Amygdala (tissue), 56 donors: ENCODE data around the gene MPC1.
A peak's percentile ranks its signal among the peaks of the same experiment; 100 is the strongest.
"Not testable (repeated sequence)": the region's sequence is repeated elsewhere in the genome, so short reads cannot be mapped to it uniquely, and the experiment has no call there.

Source experiments
- DNase-seq, 56 donors: peaks; one replicate each; lab custom pipeline; 2025; lab: John Stamatoyannopoulos, UW

MPC1 gene

DNA sequence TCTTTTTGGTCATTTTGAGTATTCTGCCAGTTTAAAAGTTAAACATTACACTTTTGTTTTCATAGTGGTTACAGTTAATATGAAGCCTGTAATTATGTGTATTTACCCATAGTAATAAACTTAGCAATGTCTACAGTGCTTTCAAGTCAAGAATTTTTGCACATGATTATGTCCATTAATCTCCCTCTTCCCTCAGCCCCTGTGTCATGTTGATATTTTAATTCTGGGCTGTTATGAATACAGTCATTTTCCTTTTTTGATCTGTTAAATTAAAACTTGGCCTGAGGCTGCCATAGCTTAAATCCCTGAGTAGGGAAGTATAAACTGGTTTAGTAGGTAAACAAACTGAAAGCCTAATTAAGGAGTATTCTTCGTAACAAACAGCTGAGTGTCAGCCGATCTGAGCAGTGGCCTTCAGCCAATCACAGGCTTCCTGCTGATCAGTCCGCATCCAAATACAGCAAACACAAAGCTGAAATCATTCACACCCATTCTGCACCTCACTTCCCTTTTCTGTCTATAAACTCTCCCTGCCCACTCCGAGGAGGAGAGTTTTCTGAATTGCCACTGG, 30.9 kb downstream of the MPC1 start:
- peak in 10 of 56 donors; percentile 14 to 57 (median 28) for DNase-seq

DNA sequence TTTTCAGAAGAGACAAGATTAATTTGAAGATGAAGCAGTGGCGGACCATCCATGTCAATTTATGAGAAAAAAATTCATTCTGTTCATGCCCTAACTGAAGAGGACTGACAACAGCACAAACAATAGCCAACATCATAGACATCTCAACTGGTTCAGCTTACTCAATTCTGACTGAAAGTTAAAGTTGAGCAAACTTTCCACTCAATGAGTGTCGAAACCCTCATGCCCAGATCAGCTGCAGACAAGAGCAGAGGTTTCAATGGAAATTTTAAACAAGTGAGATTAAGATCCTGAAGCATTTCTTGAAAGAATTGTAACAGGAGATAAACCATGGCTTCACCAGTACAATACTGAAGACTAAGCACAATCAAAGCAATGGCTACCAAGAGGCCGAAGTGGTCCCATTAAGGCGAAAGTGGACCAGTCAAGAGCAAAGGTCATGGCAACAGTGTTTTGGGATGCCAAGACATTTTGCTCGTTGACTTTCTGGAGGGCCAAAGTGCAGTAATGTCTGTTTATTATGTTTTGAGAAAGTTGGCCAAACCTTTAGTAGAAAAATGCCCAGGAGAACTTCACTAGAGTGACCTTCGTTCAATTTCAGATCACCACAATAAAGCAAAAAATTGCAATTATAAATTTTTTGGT, 34.3 kb downstream of the MPC1 start:
- DNase-seq = no peak

DNA sequence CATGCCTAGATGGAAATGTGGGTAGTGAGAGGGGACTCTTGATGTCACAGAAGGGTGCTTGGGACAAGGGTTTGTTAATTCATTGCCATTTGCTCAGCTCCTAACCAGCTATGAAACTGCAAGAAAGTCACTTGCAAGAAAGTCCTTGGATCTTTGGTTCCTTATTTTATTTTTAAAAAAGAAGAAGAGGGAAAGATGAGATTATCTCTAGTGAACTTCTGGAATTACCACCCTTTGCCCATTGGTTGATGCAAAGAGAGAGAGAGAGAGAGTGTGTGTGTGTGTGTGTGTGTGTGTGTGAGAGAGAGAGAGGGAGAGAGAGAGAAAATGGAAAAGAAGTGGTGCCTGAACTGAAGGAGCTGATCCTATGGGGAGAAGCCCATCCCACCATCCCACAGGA, 35.8 kb downstream of the MPC1 start:
- DNase-seq = no peak

DNA sequence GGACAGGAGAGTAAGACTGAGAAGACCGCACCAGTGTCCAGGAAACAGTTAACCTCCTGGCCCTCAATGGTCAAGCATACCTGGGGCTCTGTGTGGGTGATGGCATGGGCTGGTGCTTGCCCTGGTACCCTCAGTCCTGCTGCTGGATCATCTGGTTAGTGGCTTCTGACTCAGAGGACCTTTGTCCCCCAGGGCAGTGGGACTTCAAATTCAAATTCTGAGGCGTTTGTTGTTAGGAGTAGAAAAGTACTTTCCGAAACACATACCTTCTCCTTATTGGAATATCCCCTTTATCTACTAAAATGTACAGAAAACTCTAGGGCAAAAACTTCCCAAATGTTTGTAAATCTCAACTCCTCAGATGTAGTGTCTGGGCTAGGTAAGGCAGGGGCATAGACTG, 36.3 kb downstream of the MPC1 start:
- DNase-seq = no peak

DNA sequence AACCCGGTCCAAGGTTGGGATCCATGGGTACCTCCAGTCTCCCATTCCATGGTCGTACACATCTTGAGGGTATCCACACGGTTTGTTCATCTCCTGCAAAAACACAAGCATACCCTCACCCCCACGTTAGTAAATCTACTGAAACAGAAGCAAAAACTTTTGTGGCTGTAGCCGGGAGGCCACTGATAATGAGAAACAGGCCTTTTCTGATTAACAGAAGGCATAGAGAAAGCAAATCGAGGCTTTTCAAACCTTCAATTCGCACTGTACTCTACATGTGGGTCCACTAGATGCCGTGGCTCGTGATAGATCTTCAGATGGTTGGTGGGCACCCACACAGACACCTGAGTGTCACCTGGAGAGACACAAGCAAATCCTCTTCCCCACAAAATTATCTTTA, 37.1 kb downstream of the MPC1 start:
- DNase-seq = not testable (repeated sequence)

DNA sequence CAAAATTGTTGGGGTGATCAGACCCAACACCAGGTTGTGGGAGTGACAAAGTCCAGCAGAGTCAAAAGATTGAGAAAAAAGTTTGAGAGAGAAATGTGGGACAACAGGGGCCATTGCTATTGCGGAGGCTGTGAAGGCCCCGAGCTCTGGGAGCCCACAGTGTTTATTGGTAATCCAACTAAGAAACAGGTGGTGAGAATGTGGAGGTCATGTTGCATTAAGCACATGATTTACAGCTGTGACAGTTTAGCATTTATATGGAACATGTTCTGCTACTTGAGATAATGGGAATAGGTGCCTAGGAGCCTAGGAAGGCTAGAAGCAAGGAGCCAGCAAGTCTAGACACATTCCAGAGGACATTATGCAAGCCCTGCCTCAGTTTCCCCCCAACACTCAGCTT, 37.8 kb downstream of the MPC1 start:
- DNase-seq = not testable (repeated sequence)

DNA sequence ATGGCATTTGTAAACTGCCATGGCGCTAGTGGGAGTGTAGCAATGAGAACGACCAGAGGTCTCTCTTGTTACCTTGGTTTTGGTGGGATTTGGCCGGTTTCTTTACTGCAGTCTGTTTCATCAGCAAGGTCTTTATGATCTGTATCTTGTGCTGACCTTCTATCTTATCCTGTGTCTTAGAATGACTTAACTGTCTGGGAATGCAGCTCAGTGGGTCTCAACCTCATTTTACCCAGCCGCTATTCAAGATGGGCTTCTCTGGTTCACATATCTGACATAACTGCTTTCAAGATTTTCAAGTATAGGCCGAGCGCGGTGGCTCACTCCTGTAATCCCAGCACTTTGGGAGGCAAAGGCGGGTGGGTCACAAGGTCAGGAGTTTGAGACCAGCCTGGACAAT, 38.5 kb downstream of the MPC1 start:
- no peak for DNase-seq

DNA sequence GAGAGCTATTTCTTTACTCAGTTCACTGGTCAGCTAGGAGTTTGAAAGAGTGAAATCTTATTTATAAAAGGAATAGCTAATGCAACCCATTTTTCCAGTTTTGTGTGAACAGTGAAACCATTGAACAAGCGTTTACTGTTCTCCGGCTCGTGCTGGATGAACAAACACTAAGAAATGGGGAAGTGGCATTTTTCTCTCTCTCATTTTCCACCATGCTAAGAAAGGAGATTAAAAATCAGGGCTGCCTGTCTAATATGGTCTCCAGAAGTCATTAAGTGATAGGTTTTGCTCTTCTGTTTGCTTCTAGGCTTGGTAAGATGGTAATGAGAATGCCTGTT, 39.6 kb downstream of the MPC1 start:
- DNase-seq = no peak

DNA sequence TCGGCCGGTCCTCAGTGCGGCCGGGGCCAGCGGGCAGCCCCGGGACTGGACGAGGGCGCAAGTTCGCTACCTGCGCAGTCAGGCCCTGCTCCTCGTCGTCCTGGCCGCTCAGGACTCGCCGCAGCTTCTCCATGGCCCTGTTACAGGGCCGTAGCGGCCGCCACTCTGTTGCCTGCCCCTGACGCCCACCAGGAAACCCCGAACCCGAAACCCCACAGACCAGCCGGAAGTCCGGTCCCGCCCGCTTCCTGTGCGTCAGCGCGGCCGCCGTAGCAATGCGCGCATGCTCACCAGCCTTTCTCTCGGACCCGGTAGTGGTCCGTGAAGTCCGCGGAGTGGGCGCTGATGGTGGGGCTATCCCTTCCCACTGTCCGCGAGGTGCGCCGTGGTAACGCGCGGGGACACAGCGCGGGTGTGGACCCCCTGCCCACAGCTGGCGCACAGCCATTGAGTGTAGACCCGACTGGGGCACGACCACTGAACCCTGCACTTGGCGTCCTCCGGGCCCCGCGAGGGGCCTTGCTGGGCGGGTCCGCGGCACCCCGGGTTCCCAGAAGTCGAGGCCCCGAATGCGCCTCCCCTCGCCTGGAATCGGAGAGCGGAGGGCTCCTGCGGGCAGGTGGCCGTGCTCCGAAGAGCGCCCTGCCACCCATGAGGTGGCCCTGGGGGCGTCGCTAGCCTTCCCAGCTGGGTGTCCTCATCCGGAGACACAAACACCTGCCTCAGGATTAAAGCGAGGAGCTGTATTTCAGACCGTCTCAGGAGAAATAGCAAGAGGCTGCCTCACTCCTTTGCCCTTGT, 40.2 kb downstream of the MPC1 start, which contains the start of gene SFT2D1:
Gene SFT2D1 (minus strand): TSS at position 197 of the 801 bp plus-strand sequence. CDS start 64 bp downstream, at position 133.
- DNase-seq = peak in 53 of 56 donors; percentile 19 to 87 (median 69)

DNA sequence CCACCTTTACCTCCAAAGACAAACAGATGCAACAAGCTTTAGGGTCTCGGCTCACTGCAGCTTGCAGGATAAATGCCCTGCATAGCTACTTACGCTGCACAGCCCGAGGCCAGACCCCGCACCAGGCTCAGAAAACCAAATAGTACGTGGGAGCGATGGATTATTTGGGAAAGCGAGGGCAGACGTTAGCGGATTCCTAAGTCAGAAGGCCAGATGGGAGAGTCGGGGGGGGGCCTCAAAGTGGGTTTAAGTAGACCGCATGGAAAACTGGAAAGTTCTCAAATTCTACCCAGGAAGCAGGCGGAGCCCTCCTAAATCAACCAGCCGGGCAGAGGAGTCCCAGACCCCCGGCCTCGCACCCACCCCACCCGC, 40.8 kb downstream of the MPC1 start:
- DNase-seq = no peak

DNA sequence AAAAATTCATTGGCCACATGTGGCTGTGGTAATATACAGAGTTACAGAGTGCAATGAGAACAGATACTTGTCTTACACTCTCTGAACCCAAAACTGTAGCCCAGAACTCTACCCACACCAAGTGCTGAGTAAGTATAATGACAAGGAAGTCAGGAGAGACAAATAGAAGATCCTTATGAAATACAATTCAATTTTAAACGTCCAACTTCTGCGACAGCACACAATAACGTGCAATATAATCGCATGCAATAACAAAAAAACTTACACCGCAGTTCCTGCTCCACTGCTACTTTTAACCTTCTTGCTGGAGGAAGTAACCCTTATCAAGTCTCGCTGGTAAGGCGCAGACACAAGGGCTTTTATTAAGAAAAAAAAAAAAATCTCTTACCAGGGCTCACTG, 41.3 kb downstream of the MPC1 start:
- no peak for DNase-seq

DNA sequence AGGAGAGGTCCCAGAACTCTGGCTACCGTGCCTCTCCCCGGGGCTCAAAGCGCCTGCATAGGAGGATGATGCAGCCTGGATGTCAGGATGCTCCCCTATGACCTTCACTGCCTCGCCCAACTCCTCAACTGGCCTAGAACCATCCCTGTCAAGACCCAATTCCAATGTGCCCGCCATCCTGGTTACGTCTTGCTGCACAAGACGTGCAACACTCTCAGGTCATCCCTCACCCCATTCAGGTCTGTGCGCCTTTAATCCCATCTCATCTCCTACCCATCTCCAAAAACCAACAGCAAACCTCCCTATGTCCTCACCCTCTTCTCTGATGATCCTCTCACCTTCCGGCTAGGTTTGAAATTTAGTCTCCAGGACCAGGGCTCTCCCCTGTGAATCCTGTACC, 43.9 kb downstream of the MPC1 start:
- no peak for DNase-seq

DNA sequence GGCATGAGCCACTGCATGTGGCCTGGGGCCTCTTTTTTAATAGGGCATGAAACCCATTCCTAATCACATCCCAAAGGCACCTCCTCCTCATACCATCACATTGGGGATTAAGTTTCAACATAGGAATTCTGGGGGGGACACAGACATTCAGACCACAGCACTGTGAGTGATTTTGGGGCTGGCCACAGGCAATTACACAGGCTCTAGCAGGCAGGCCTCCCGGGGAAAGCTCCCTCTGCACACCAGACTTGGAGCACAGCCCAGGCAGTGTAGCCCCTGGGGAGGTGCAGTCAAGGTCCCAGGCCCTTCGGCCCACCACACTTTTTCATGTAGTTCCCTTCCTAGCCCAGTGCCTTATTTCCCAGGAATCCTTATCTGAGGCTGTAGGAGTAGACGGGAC, 45.9 kb downstream of the MPC1 start:
- no peak for DNase-seq

DNA sequence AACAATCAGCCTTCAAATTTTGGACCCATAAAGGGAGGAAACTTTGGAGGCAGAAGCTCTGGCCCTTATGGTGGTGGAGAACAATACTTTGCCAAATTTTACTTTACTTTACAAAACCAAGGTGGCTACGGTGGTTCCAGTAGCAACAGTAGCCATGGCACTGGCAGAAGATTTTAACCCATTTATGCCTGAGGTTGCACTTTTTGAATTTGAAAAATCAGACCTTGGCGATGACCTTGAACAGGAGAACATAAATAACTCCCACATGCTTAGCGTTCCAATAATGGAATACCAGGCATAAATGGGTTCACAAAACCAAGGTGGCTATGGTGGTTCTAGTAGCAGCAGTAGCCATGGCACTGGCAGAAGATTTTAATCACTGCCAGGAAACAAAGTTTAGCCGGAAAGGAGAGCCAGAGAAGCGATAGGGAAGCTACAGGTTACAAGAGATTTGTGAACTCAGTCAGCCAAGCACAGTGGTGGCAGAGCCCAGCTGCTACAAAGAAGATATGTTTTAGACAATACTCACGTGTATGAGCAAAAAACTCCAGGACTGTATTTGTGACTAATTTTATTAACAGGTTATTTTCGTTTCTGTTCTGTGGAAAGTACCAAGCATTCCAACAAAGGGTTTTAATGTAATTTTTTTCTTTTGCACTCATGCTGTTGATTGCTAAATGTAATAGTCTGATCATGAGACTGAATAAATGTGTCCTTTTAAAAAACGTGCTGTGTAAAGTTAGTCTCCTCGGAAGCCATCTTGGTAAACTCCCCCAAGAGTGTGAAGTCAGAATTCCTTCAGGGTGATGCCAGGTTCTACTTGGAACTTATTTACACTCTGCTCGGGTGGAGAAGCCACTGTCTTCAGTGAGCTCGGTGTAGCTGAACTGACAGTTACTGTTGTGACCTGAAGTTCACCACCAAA, 47.1 kb downstream of the MPC1 start:
- no peak for DNase-seq

DNA sequence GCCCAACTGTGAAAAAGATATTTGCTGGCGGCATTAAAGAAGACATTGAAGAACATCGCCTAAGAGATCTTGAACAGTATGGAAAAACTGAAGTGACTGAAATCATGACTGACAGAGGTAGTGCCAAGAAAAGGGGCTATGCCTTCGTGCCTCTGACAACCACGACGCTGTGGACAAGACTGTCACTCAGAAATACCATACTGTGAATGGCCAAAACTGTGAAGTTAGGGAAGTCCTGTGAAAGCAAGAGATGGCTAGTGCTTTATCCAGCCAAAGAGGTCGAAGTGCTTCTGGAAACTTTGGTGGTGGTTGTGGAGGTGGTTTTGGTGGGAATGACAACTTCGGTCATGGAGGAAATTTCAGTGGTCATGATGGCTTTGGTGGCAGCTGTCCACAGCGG, 47.9 kb downstream of the MPC1 start:
- no peak for DNase-seq

DNA sequence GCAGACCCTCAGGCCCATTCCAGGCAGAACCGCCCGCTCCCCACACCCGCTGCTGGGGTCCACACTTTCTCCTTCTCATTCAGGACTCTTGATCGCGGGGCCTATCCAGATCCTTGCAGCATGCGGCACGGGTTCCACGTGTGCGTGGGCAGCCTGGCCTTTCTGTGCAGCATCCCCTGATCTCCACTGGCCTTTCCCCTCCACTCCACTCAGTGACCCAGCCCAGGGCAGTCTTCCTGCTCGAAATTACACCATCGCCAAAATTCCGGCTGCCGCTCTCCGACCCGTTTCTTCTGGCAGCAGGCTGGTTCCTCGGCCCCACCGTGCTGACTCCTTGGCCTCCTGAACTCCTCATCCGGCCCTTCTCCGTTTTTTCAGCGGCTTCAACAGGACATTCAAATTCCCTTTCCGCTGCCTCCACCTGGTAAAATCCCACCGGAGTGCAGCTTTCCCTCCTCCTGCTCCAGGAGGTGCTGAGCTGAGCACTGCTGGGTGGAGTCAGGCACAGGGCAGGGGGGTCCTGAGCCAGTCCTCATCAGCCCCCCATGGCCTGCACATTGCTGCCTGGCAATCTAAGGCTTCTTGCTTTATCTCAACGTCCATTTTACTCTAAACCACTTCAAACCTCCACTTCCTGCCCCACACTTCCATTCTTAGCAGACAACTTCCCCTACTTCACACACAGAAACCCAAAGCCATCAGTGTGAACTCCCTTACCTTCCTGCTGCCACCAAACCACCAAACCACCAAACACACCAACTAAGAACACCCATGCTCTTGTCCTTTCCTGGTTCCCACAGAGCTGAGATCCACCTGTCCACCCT, 49.4 kb downstream of the MPC1 start:
- DNase-seq = no peak

DNA sequence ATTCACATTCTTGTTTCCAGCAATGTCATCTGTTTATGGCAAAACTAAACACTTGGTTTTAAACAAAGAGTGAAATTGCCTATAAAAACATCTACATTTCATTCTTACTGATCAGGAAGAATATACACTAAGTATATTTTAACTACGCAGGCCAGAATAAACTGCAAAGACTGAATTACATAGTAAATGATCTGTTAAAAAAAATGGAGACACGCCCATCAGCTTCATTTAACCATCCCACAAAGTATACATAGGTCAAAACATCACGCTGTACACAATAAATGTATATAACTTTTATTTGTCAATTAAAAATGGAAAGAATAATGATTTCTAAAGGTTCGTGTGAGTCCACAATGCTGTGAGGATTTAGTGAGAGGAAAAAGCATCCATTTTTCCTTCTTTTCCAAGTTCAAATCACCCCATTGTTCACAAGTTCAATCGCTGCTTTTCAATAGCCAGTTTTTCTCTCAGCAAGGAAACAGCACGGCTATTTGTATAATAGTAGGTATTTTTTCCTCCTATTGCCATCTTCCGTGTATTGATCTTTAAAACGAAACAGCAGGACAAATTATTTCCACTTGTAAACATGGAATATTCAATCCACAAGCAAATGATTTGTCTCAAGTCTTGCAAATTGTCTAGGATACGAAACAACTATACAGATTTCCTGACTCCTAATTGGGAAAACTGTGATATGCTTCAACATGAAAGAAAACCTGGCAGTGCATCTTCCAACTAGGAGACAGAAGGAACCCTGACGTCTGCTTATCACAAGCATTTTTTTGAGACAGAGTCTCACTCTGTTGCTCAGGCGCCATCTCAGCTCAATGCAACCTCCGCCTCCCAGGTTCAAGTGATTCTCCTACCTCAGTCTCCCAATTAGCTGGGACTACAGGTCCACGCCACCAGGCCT, 51.0 kb downstream of the MPC1 start:
- DNase-seq = no peak

DNA sequence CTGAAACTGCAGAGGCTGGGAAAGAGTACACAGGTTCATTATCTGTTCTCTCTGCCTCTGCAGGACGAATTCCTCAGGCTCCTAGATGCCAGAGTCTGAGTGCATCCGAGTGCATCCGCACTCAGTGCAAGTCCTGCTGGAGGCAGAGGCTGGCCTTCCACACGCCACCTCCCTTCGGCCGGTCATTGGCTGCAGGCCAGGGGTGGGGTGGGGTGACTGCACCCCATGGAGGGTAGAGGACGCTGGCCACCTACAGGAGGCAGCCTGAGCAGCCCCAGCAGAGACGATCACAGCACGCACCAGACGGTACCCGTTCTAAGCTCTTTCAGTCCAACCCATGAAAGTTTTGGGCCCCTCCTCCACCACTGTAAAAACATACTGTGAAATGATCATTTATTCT, 52.1 kb downstream of the MPC1 start:
- peak in 47 of 56 donors; percentile 14 to 86 (median 63) for DNase-seq
